Gastroesophageal sphincter (tissue), 4 donors: ENCODE results near the gene GOT1. TPM values are rescaled to one million over a fixed set of nuclear protein-coding genes. Genes with fewer than 3 reads are reported as not detected.

Experiments used
- ATAC-seq: fragments of 150-250 bp; one replicate; pipeline ENCODE4 v1.9.1; 2016; ENCODE audit warnings: mild to moderate bottlenecking, moderate library complexity
- H3K27ac ChIP-seq, 4 donors: fragments of 200-600 bp; sonication (generic) in 3 of 4; 1 replicate in 3 of 4; 2 replicates in 1 of 4; pipeline ENCODE4 v1.5.1; 2016 to 2019
- H3K27me3 ChIP-seq: fragments of 200-600 bp; sonication (generic); one replicate; pipeline ENCODE4 v1.5.1; 2019
- H3K36me3 ChIP-seq, 2 donors: fragments of 200-600 bp; sonication (generic); one replicate each; pipeline ENCODE4 v1.5.1; 2019; ENCODE audit warnings: control low read depth in 1 of 2
- H3K4me1 ChIP-seq, 3 donors: fragments of 200-600 bp; sonication (generic); 1 replicate in 2 of 3; 2 replicates in 1 of 3; pipeline ENCODE4 v1.5.1; 2016 to 2019; ENCODE audit warnings: control low read depth in 2 of 3
- H3K4me3 ChIP-seq, 2 donors: fragments of 200-600 bp; sonication (generic); one replicate each; pipeline ENCODE4 v1.5.1; 2019; ENCODE audit warnings: mild to moderate bottlenecking in 1 of 2, moderate library complexity in 1 of 2
- H3K9me3 ChIP-seq, 3 donors: fragments of 200-600 bp; sonication (generic); one replicate each; pipeline ENCODE4 v1.5.1; 2017 to 2019; ENCODE audit warnings: control low read depth in 2 of 3
- CTCF ChIP-seq, 4 experiments: fragments of 200-600 bp in 2 of 4; fragments of 450-650 bp in 2 of 4; sonication (generic) in 1 of 4; IDR thresholded peaks; one replicate each; pipeline ENCODE4 v1.5.1; 2017 to 2019; ENCODE audit warnings: antibody characterized with exemption in 4 of 4, mild to moderate bottlenecking in 2 of 4, moderate library complexity in 2 of 4
- EP300 ChIP-seq: sonication (generic); formaldehyde crosslinking; IDR thresholded peaks from one replicate; pipeline ENCODE4 v1.6.1; 2017; ENCODE audit warnings: antibody characterized with exemption, mild to moderate bottlenecking
- POLR2A ChIP-seq, 2 donors: fragments of 450-650 bp; IDR thresholded peaks; one replicate each; pipeline ENCODE4 v1.6.1; 2017; ENCODE audit warnings: antibody characterized with exemption in 2 of 2, mild to moderate bottlenecking in 2 of 2, moderate library complexity in 1 of 2
- POLR2AphosphoS5 ChIP-seq: sonication (generic); formaldehyde crosslinking; IDR thresholded peaks from one replicate; pipeline ENCODE4 v1.6.1; 2017; ENCODE audit warnings: antibody characterized with exemption
- WGBS, 2 donors: methylation state at CpG; one replicate each; pipeline ENCODE4 v1.1.5; 2018; ENCODE audit warnings: low coverage in 1 of 2; 5-methylcytosine and 5-hydroxymethylcytosine counted together
- total RNA-seq, 4 donors: library from RNA; depleted of rRNA; stranded (reverse); fragments of >200 nt; gene quantifications; one replicate each; pipeline ENCODE4 v1.1.0, GENCODE V29; 2016

Gene GOT1
- total RNA-seq, 4 donors from 2014 or later: 15.8 to 32.2 (median 23.2) TPM

GRCh38 chr10:99425204-99425603 is 5.2 kb downstream of the GOT1 start:
- TF ChIP-seq POLR2AphosphoS5: no peak
- TF ChIP-seq POLR2A (IDR thresholded peaks at IDR 0.05): no peak
- TF ChIP-seq CTCF (IDR thresholded peaks at IDR 0.05): no peak
- TF ChIP-seq EP300: no peak
- 90% methylated on average over 1 of the region's 1 CpG; no CpG with 5 or more reads in 1 of the 2 donors for WGBS, 2 donors
- peaks cover 0 to 26% of the 10 kb centered on the region in 2 donors for H3K36me3 ChIP-seq
- no peaks in the 10 kb centered on the region for H3K9me3 ChIP-seq
- no peak overlapping the region for H3K4me3 ChIP-seq
- H3K27ac ChIP-seq: no peak overlapping the region
- peaks cover 0 to 19% (median 6%) of the 10 kb centered on the region in 3 donors for H3K4me1 ChIP-seq
- H3K27me3 ChIP-seq: no peaks in the 10 kb centered on the region
- no peak for ATAC-seq

- Histone ChIP-seq H3K27ac (no peak overlapping the region), H3K27me3 (no peaks in the 10 kb centered on the region), H3K36me3 (peaks cover 0 to 32% of the 10 kb centered on the region in 2 donors), H3K4me1 (peaks cover 0 to 14% (median 3%) of the 10 kb centered on the region in 3 donors), H3K9me3 (no peaks in the 10 kb centered on the region), H3K4me3 (no peak overlapping the region)
- ATAC-seq: no peak
- 78% methylated on average over 1 of the region's 1 CpG; no CpG with 5 or more reads in 1 of the 2 donors for WGBS, 2 donors
- no peak for TF ChIP-seq POLR2AphosphoS5
- TF ChIP-seq POLR2A (IDR thresholded peaks at IDR 0.05): no peak
- TF ChIP-seq CTCF (IDR thresholded peaks at IDR 0.05): no peak
- TF ChIP-seq EP300: no peak
These were observed 5.8 kb downstream of the GOT1 start for GRCh38 chr10:99424656-99425055.

GRCh38 chr10:99422529-99423096 is 7.8 kb downstream of the GOT1 start:
- no peak for TF ChIP-seq POLR2AphosphoS5
- TF ChIP-seq POLR2A (IDR thresholded peaks at IDR 0.05): no peak
- WGBS, 2 donors: 89 to 91% methylated on average over 5 of the region's 5 CpGs
- no peak for ATAC-seq

GRCh38 chr10:99421233-99421739 is 9.1 kb downstream of the GOT1 start:
- no peak overlapping the region for H3K27ac ChIP-seq
- TF ChIP-seq EP300 (no peak), POLR2A (IDR thresholded peaks at IDR 0.05) (no peak), POLR2AphosphoS5 (no peak), CTCF (IDR thresholded peaks at IDR 0.05) (no peak)
- H3K36me3 ChIP-seq: peaks cover 0 to 54% of the 10 kb centered on the region in 2 donors
- 93 to 100% methylated on average over 2 to 3 of the region's 3 CpGs for WGBS, 2 donors
- H3K9me3 ChIP-seq: no peaks in the 10 kb centered on the region
- H3K4me3 ChIP-seq: no peak overlapping the region
- no peaks in the 10 kb centered on the region for H3K4me1 ChIP-seq
- no peak for ATAC-seq
- no peaks in the 10 kb centered on the region for H3K27me3 ChIP-seq

More at GRCh38 chr10:99422529-99423096, 7.8 kb downstream of the GOT1 start:
- Histone ChIP-seq H3K4me3 (no peak overlapping the region), H3K4me1 (no peaks in the 10 kb centered on the region), H3K27me3 (no peaks in the 10 kb centered on the region), H3K36me3 (peaks cover 0 to 52% of the 10 kb centered on the region in 2 donors), H3K27ac (no peak overlapping the region), H3K9me3 (no peaks in the 10 kb centered on the region)

- H3K27me3 ChIP-seq: no peaks in the 10 kb centered on the region
- no peaks in the 10 kb centered on the region for H3K9me3 ChIP-seq
- H3K4me3 ChIP-seq: no peak overlapping the region
- 92% methylated on average over 2 of the region's 2 CpGs; no CpG with 5 or more reads in 1 of the 2 donors for WGBS, 2 donors
- no peaks in the 10 kb centered on the region for H3K4me1 ChIP-seq
- H3K27ac ChIP-seq: no peak overlapping the region
- H3K36me3 ChIP-seq: peaks cover 0 to 38% of the 10 kb centered on the region in 2 donors
- TF ChIP-seq CTCF (IDR thresholded peaks at IDR 0.05) (no peak), POLR2AphosphoS5 (no peak), EP300 (no peak), POLR2A (IDR thresholded peaks at IDR 0.05) (no peak)
- no peak for ATAC-seq
These were observed 10.7 kb downstream of the GOT1 start for GRCh38 chr10:99419688-99420087.
